Measurements from ENCODE around the gene NAP1L4.

The NAP1L4 gene

DNA sequence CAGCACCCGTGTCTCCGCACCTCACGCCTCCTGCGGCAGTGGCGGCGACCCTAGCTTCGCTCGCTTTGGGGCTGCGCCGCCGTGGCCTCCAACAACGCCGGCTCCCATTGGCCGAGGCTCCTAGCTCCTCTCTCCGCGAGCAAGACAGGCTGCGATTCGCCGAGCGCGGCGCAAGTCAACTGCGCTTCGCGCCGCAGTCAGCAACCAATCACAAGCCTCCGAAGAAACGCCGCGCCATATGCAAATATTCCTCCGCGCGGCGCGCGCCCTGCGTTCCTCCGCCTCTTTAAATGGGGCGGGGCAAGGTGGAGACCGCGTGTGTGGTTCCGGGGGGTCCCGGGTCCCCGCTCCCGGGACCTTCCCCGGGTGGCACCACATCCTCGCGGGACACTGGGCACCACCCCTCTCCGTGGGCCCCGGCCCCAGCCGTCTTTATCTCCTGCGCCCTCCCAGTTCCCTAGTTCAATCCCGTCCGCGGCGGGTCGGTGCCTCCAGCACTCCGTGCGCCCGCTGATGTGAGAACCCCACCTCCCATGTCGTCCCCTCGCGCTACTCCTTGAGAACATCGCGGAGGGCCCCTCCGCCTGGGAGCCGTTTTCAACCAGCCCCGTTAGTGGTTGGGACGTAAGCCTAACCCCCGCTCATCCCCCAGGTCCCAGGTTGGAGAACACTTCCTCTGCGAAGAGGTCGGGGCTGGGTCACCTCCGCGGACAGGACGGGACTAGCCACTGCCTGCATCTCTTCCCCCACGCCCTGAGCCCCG is at the start of gene NAP1L4:
NAP1L4 (minus strand) TSS at position 96 of the 763 bp plus-strand sequence. CDS start 13,109 bp downstream, outside the sequence.
- Histone ChIP-seq H3K9ac (ENCODE audit: low read length) (peak within 1 kb of the TSS; percentile 96), H3K27ac (ENCODE audit: low read length) (peak within 1 kb of the TSS; percentile 72), H3K4me2 (ENCODE audit: low read length) (peak within 1 kb of the TSS; percentile 95), H3K36me3 (replicated peaks; ENCODE audit: low read depth, low read length) (peaks cover 12% of the 10 kb centered on the region), H2AFZ (ENCODE audit: low read depth, low read length) (peak within 1 kb of the TSS; percentile 51; the same call in 1 of the 2 replicates), H4K20me1 (ENCODE audit: insufficient read depth, low read length) (peaks cover 31% of the 10 kb centered on the region), H3K9me3 (ENCODE audit: insufficient read depth, low read length) (no peaks in the 10 kb centered on the region), H3K79me2 (ENCODE audit: low read length) (peaks cover 53% of the 10 kb centered on the region), H3K4me3 (ENCODE audit: low read length) (peak within 1 kb of the TSS; percentile 93), H3K27me3 (ENCODE audit: low read depth, low read length) (no peaks in the 10 kb centered on the region), H3K4me1 (ENCODE audit: low read length) (peaks cover 37% of the 10 kb centered on the region)
- TF ChIP-seq, protein P1, sequence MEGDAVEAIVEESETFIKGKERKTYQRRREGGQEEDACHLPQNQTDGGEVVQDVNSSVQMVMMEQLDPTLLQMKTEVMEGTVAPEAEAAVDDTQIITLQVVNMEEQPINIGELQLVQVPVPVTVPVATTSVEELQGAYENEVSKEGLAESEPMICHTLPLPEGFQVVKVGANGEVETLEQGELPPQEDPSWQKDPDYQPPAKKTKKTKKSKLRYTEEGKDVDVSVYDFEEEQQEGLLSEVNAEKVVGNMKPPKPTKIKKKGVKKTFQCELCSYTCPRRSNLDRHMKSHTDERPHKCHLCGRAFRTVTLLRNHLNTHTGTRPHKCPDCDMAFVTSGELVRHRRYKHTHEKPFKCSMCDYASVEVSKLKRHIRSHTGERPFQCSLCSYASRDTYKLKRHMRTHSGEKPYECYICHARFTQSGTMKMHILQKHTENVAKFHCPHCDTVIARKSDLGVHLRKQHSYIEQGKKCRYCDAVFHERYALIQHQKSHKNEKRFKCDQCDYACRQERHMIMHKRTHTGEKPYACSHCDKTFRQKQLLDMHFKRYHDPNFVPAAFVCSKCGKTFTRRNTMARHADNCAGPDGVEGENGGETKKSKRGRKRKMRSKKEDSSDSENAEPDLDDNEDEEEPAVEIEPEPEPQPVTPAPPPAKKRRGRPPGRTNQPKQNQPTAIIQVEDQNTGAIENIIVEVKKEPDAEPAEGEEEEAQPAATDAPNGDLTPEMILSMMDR (IDR thresholded peaks at IDR 0.05; ENCODE audit: low read depth, low read length) = no peak

DNA sequence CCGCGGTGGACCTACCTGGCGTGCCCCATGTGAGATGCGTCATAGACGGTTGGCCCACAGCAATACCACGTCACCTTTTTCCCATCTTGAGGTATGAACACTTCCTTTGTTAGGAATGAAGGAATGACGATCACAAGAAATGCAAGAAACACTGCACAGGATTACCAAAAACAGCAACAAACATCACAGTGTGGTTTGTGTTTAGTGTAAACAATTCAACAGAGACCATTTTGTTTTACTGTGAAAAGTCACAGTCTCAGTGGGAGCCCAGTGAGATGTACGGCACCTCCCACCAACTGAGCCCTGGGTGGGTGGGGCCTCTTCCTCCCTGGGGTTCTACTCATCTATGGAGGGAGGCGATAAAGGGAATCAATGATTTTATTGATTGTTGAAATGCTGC is 48.8 kb upstream of the NAP1L4 start:
- H3K4me1 ChIP-seq (ENCODE audit: low read length) = peaks cover 8% of the 10 kb centered on the region
- TF ChIP-seq, protein P1 (IDR thresholded peaks at IDR 0.05; ENCODE audit: low read depth, low read length) = no peak
- TF ChIP-seq EZH2phosphoT487 (IDR thresholded peaks at IDR 0.05; ENCODE audit: low read depth) = no peak
- no peak overlapping the region for H3K27ac ChIP-seq (ENCODE audit: low read length)
- no peaks in the 10 kb centered on the region for H3K27me3 ChIP-seq (ENCODE audit: low read depth, low read length)
- peaks cover 23% of the 10 kb centered on the region for H4K20me1 ChIP-seq (ENCODE audit: insufficient read depth, low read length)
- H3K9me3 ChIP-seq (ENCODE audit: insufficient read depth, low read length) = no peaks in the 10 kb centered on the region
- H3K4me2 ChIP-seq (ENCODE audit: low read length) = no peak overlapping the region
- no peak overlapping the region for H2AFZ ChIP-seq (ENCODE audit: low read depth, low read length)
- H3K4me3 ChIP-seq (ENCODE audit: low read length) = no peak overlapping the region
- H3K36me3 ChIP-seq (replicated peaks; ENCODE audit: low read depth, low read length) = peaks cover 53% of the 10 kb centered on the region
- H3K79me2 ChIP-seq (ENCODE audit: low read length) = peaks cover 32% of the 10 kb centered on the region
- H3K9ac ChIP-seq (ENCODE audit: low read length) = no peak overlapping the region

- H2AFZ ChIP-seq (ENCODE audit: low read depth, low read length) = no peak overlapping the region
- peaks cover 8% of the 10 kb centered on the region for H3K4me1 ChIP-seq (ENCODE audit: low read length)
- no peaks in the 10 kb centered on the region for H3K27me3 ChIP-seq (ENCODE audit: low read depth, low read length)
- no peak overlapping the region for H3K4me2 ChIP-seq (ENCODE audit: low read length)
- H3K79me2 ChIP-seq (ENCODE audit: low read length) = peaks cover 4% of the 10 kb centered on the region; the same call in 1 of the 2 replicates
- H3K9ac ChIP-seq (ENCODE audit: low read length) = no peak overlapping the region
- peaks cover 8% of the 10 kb centered on the region; the same call in 1 of the 2 replicates for H4K20me1 ChIP-seq (ENCODE audit: insufficient read depth, low read length)
- H3K4me3 ChIP-seq (ENCODE audit: low read length) = no peak overlapping the region
- H3K9me3 ChIP-seq (ENCODE audit: insufficient read depth, low read length) = no peaks in the 10 kb centered on the region
- no peak overlapping the region for H3K27ac ChIP-seq (ENCODE audit: low read length)
- H3K36me3 ChIP-seq (replicated peaks; ENCODE audit: low read depth, low read length) = peaks cover 54% of the 10 kb centered on the region
- no peak for TF ChIP-seq EZH2phosphoT487 (IDR thresholded peaks at IDR 0.05; ENCODE audit: low read depth)
- TF ChIP-seq, protein P1 (IDR thresholded peaks at IDR 0.05; ENCODE audit: low read depth, low read length) = no peak
Measured at GRCh38 chr11:3037945-3038271, 45.8 kb upstream of the NAP1L4 start.

DNA sequence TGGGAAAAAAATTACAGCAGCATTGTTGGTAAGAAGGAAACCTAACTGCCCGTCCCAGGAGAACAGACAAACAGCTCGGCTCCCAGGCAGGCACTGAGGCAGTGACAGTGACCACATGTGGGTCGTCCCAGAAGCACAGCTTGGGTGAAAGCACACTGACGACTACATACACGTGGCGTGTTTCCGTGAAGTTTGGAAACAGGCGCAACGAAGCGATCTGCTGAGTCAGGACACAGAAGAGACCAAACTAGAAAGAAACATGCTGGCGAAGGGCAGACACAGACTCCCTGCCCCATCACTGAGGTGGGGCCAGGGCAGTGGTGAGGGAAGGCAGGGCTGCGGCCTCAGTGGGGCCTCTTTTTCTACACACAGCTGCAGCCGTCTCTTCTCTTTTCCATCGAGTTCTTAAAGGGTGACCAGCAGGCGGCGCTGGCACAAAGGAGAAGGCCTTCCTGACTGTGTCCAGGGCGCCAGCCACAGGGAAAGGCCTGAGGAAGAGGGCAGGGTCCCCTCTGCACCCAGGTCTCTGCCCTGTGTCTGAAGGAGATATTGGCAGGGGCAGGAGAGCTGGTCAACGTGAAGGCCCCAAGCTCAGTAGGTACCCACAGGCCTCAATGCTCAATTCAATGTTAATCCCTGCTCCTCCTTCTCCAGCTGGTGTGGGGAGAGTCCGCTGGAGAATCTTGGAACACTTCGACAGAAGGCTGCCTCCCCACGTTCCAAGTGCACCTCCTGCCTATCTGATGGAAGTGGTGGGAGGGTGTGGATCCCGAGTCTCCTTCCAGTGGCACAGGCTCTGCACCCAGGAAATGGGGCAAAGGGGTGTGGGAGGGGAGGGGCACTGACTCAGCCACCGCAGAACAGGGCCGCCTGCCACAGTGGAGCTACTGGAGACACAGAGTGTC is 45.2 kb upstream of the NAP1L4 start:
- Histone ChIP-seq H3K36me3 (replicated peaks; ENCODE audit: low read depth, low read length) (peaks cover 60% of the 10 kb centered on the region), H3K79me2 (ENCODE audit: low read length) (no peaks in the 10 kb centered on the region), H3K9me3 (ENCODE audit: insufficient read depth, low read length) (no peaks in the 10 kb centered on the region), H3K4me1 (ENCODE audit: low read length) (peaks cover 8% of the 10 kb centered on the region), H4K20me1 (ENCODE audit: insufficient read depth, low read length) (0 out of 2 replicates have a peak, but pooled peaks cover 3% of the 10 kb centered on the region), H3K27ac (ENCODE audit: low read length) (no peak overlapping the region), H3K27me3 (ENCODE audit: low read depth, low read length) (no peaks in the 10 kb centered on the region), H3K9ac (ENCODE audit: low read length) (no peak overlapping the region), H2AFZ (ENCODE audit: low read depth, low read length) (no peak overlapping the region), H3K4me3 (ENCODE audit: low read length) (no peak overlapping the region), H3K4me2 (ENCODE audit: low read length) (no peak overlapping the region)
- TF ChIP-seq, protein P1 (IDR thresholded peaks at IDR 0.05; ENCODE audit: low read depth, low read length) = peak; percentile 77
- no peak for TF ChIP-seq EZH2phosphoT487 (IDR thresholded peaks at IDR 0.05; ENCODE audit: low read depth)

Data from OCI-LY3 (cell line).